ENCODE measurements around the gene TAF4B. TPM values are rescaled to one million over a fixed set of nuclear protein-coding genes. Genes with fewer than 3 reads are reported as not detected.
A peak's percentile ranks its signal among the peaks of the same experiment; 100 is the strongest.
"Not testable (repeated sequence)": the region's sequence is repeated elsewhere in the genome, so short reads cannot be mapped to it uniquely, and the experiment has no call there.

TAF4B gene
- total RNA-seq, 2 donors from 2014 or later, result 2.5 to 2.7 TPM

DNA sequence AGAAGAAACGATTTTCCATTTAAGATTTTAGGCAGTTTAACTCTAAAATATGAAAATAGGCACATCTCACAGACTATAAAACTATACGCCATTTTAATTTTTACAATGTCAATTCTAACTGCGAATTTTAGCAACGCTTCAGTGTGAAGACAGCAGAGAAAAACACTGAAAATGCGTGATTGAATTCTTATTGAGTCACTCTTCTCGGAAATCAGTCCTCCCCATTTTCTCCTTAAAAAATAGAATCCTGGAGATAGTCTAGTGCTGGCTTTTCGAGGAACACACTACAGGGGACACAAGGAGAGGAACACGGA is 373 bp upstream of the TAF4B start:
- Histone ChIP-seq H3K27me3 (no peaks in the 10 kb centered on the region), H3K4me3 (peak overlapping the region; percentile 84), H3K36me3 (no peaks in the 10 kb centered on the region), H3K27ac (no peak overlapping the region), H3K9me3 (no peaks in the 10 kb centered on the region), H3K4me1 (no peaks in the 10 kb centered on the region), H3K9ac (ENCODE audit: low read depth in 2 of 2, low read length in 2 of 2) (no peak overlapping the region)
- intact Hi-C loops (cut with DNase I), result loop anchor here (10.0 kb wide), 1 partner anchor 131 kb away; the partner anchor contains the start of gene SS18
- TF ChIP-seq, protein P1, sequence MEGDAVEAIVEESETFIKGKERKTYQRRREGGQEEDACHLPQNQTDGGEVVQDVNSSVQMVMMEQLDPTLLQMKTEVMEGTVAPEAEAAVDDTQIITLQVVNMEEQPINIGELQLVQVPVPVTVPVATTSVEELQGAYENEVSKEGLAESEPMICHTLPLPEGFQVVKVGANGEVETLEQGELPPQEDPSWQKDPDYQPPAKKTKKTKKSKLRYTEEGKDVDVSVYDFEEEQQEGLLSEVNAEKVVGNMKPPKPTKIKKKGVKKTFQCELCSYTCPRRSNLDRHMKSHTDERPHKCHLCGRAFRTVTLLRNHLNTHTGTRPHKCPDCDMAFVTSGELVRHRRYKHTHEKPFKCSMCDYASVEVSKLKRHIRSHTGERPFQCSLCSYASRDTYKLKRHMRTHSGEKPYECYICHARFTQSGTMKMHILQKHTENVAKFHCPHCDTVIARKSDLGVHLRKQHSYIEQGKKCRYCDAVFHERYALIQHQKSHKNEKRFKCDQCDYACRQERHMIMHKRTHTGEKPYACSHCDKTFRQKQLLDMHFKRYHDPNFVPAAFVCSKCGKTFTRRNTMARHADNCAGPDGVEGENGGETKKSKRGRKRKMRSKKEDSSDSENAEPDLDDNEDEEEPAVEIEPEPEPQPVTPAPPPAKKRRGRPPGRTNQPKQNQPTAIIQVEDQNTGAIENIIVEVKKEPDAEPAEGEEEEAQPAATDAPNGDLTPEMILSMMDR (IDR thresholded peaks at IDR 0.05), result no peak
- no peak for DNase-seq

DNA sequence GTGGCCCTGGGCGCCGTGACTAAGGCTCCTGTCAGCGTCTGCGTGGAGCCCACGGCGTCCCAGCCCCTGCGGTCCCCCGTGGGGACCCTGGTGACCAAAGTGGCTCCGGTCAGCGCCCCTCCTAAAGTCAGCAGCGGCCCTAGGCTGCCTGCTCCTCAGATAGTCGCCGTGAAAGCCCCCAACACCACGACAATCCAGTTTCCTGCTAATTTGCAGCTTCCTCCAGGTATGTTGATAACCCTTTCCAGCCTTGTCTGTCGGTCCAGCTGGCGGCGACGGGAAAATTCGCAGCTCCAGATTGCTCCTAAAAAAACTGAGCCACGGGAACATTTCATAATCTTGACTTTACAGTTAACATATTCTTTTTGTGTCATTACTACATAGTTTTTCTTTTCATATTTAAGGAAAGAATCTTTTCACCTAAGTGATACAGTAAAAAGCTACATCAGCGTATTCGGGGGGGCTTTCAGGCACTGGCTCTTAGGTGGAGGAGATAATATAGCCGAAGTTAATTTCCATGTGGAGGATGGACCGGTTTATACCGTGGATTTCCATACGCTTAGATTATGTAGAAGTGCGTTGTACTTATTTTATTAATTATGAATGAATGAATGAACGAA is 916 bp downstream of the TAF4B start:
- Histone ChIP-seq H3K4me3 (peak overlapping the region; percentile 84), H3K27me3 (no peaks in the 10 kb centered on the region), H3K27ac (peak overlapping the region; percentile 51), H3K36me3 (no peaks in the 10 kb centered on the region), H3K4me1 (no peaks in the 10 kb centered on the region), H3K9me3 (no peaks in the 10 kb centered on the region), H3K9ac (ENCODE audit: low read depth in 2 of 2, low read length in 2 of 2) (peak overlapping the region; percentile 64 to 86)
- DNase-seq, result peak; percentile 33
- TF ChIP-seq, protein P1 (IDR thresholded peaks at IDR 0.05), result no peak
- intact Hi-C loops (cut with DNase I), result loop anchor here (10.0 kb wide), 1 partner anchor 132 kb away; the partner anchor contains the start of gene SS18

DNA sequence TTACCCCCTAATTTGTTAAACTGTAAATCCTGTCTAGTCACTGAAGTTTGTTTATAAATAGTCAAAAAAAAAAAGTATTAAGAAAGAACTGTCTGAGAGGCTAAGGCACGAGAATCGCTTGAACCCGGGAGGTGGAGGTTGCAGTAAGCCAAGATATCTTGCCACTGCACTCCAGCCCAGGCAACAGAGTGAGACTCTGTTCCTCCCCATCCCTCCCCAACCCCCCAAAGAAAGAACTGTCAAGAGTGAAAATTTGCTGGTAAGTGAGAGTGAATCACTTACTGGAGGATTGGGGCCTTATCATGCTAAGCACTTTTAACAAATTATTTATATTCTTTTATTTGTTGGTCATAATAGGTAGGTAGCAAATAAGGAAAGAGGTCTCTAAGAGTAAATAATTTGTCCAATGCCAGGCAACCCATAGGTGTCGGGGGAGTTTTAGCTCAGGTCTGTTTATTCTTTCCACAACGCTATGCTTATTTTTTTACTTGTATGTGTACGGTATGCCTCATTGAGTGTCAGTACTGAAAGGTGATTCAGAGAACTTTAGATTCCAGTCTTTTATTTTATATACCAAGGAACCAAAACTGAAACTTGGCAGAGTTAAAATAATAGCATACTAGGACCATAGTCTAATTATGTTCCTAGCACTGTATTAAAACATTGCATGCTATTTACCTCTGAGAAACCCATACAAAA is 2.5 kb downstream of the TAF4B start:
- Histone ChIP-seq H3K27me3 (no peaks in the 10 kb centered on the region), H3K36me3 (no peaks in the 10 kb centered on the region), H3K9ac (ENCODE audit: low read depth in 2 of 2, low read length in 2 of 2) (no peak overlapping the region), H3K4me1 (no peaks in the 10 kb centered on the region), H3K9me3 (no peaks in the 10 kb centered on the region), H3K27ac (no peak overlapping the region), H3K4me3 (no peak overlapping the region)
- no peak for DNase-seq
- intact Hi-C loops (cut with DNase I), result loop anchor here (10.0 kb wide), 1 partner anchor 134 kb away; the partner anchor contains the start of gene SS18
- TF ChIP-seq, protein P1 (IDR thresholded peaks at IDR 0.05), result no peak

GRCh38 chr18:26230497-26230896 is 4.3 kb downstream of the TAF4B start:
- Histone ChIP-seq H3K27me3 (no peaks in the 10 kb centered on the region), H3K4me3 (no peak overlapping the region), H3K36me3 (no peaks in the 10 kb centered on the region), H3K9me3 (no peaks in the 10 kb centered on the region), H3K4me1 (no peaks in the 10 kb centered on the region), H3K9ac (ENCODE audit: low read depth in 2 of 2, low read length in 2 of 2) (no peak overlapping the region), H3K27ac (no peak overlapping the region)
- TF ChIP-seq, protein P1 (IDR thresholded peaks at IDR 0.05), result no peak
- no peak for DNase-seq
- intact Hi-C loops (cut with DNase I), result no loop called here

- Histone ChIP-seq H3K4me3 (no peak overlapping the region), H3K27me3 (no peaks in the 10 kb centered on the region), H3K27ac (no peak overlapping the region), H3K36me3 (no peaks in the 10 kb centered on the region), H3K4me1 (no peaks in the 10 kb centered on the region), H3K9ac (ENCODE audit: low read depth in 2 of 2, low read length in 2 of 2) (no peak overlapping the region), H3K9me3 (no peaks in the 10 kb centered on the region)
- TF ChIP-seq, protein P1 (IDR thresholded peaks at IDR 0.05), result no peak
- intact Hi-C loops (cut with DNase I), result no loop called here
- no peak for DNase-seq
Observed at GRCh38 chr18:26233208-26233607, 7.0 kb downstream of the TAF4B start.

DNA sequence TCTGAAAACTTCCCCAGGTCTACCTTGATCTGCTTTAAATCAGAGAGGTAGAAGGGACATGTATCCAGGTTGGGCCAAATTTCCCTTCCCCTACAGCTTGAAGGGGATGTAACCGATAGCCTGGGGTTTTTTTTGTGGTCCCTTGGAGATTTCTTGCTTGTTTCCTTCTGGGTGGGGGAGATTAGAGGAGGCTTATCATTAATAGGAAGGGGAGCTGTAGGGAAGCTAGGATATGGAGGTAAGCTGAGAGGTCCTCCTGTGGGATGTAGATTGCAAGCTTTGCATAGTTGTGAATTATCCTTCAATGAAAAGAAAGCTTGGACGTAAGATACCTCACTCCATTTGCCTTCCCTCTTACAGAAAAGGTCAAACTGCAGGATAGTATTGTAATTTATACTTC is 11.1 kb downstream of the TAF4B start:
- intact Hi-C loops (cut with DNase I); H3K9me3 ChIP-seq; H3K9ac ChIP-seq (ENCODE audit: low read depth in 2 of 2, low read length in 2 of 2); H3K4me3 ChIP-seq; H3K27me3 ChIP-seq; DNase-seq; H3K27ac ChIP-seq; H3K4me1 ChIP-seq; H3K36me3 ChIP-seq: not testable (repeated sequence)

DNA sequence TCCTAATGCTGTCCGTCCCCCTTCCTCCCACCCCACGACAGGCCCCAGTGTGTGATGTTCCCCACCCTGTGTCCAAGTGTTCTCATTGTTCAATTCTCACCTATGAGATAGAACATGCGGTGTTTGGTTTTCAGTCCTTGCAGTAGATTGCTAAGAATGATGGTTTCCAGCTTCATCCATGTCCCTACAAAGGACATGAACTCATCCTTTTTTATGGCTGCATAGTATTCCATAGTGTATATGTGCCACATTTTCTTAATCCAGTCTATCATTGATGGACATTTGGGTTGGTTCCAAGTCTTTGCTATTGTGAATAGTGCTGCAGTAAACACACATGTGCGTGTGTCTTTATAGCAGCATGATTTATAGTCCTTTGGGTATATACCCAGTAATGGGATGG is 12.5 kb downstream of the TAF4B start:
- H3K27ac ChIP-seq; intact Hi-C loops (cut with DNase I); H3K9me3 ChIP-seq; H3K36me3 ChIP-seq; H3K9ac ChIP-seq (ENCODE audit: low read depth in 2 of 2, low read length in 2 of 2); H3K4me1 ChIP-seq; H3K4me3 ChIP-seq; H3K27me3 ChIP-seq; DNase-seq: not testable (repeated sequence)

- H3K27ac ChIP-seq; intact Hi-C loops (cut with DNase I); H3K9ac ChIP-seq (ENCODE audit: low read depth in 2 of 2, low read length in 2 of 2); H3K9me3 ChIP-seq; H3K27me3 ChIP-seq; H3K4me3 ChIP-seq; H3K36me3 ChIP-seq; DNase-seq; H3K4me1 ChIP-seq: not testable (repeated sequence)
Observed at GRCh38 chr18:26242392-26242791, 16.1 kb downstream of the TAF4B start.
